Activated naive CD8-positive, alpha-beta T cell treated with anti-CD3 and anti-CD28 coated beads for 36 hours (primary cell): ENCODE results near the gene CEP135. TPM values are rescaled to one million over a fixed set of nuclear protein-coding genes. Genes with fewer than 3 reads are reported as not detected.
"Not testable (repeated sequence)": the region's sequence is repeated elsewhere in the genome, so short reads cannot be mapped to it uniquely, and the experiment has no call there.

Experiments used
- DNase-seq: peaks from one replicate; pipeline ENCODE4 v3.0.0; 2021
- H3K27ac Mint-ChIP-seq: one replicate; pipeline ENCODE4 v1.8.0; 2022; ENCODE audit warnings: mild to moderate bottlenecking, moderate library complexity, mixed read lengths
- H3K27me3 Mint-ChIP-seq: one replicate; pipeline ENCODE4 v1.8.0; 2022; ENCODE audit warnings: mild to moderate bottlenecking, mixed read lengths
- H3K36me3 Mint-ChIP-seq: one replicate; pipeline ENCODE4 v1.8.0; 2021; ENCODE audit warnings: mild to moderate bottlenecking, mixed read lengths
- H3K4me1 Mint-ChIP-seq: one replicate; pipeline ENCODE4 v1.8.0; 2021; ENCODE audit warnings: mixed read lengths
- H3K4me3 Mint-ChIP-seq: one replicate; pipeline ENCODE4 v1.8.0; 2022; ENCODE audit warnings: mild to moderate bottlenecking, moderate library complexity, mixed read lengths
- H3K9me3 Mint-ChIP-seq: one replicate; pipeline ENCODE4 v1.8.0; 2022; ENCODE audit warnings: mixed read lengths
- total RNA-seq, 2 experiments: library from RNA; stranded (reverse); gene quantifications; one replicate each; pipeline ENCODE4 v1.2.3, GENCODE V29; 2021

CEP135 gene
- total RNA-seq, 2 experiments from 2014 or later = 14.6 to 16.6 TPM

- DNase-seq = no peak
- H3K4me1 Mint-ChIP-seq = no peaks in the 10 kb centered on the region
- no peaks in the 10 kb centered on the region for H3K36me3 Mint-ChIP-seq
- H3K27ac Mint-ChIP-seq = no peak overlapping the region
- H3K27me3 Mint-ChIP-seq = no peaks in the 10 kb centered on the region
- no peak overlapping the region for H3K4me3 Mint-ChIP-seq
- H3K9me3 Mint-ChIP-seq = no peaks in the 10 kb centered on the region
Observed at GRCh38 chr4:55928846-55929245, 19.9 kb upstream of the CEP135 start.

GRCh38 chr4:55931043-55931442 is 17.7 kb upstream of the CEP135 start:
- Mint-ChIP-seq H3K4me3 (no peak overlapping the region), H3K27ac (no peak overlapping the region), H3K9me3 (peaks cover 9% of the 10 kb centered on the region), H3K36me3 (no peaks in the 10 kb centered on the region), H3K4me1 (no peaks in the 10 kb centered on the region), H3K27me3 (no peaks in the 10 kb centered on the region)
- DNase-seq = no peak

GRCh38 chr4:55931833-55932232 is 16.9 kb upstream of the CEP135 start:
- no peak overlapping the region for H3K4me3 Mint-ChIP-seq
- no peaks in the 10 kb centered on the region for H3K27me3 Mint-ChIP-seq
- peaks cover 16% of the 10 kb centered on the region for H3K9me3 Mint-ChIP-seq
- H3K27ac Mint-ChIP-seq = no peak overlapping the region
- H3K4me1 Mint-ChIP-seq = no peaks in the 10 kb centered on the region
- DNase-seq = no peak
- peaks cover 6% of the 10 kb centered on the region for H3K36me3 Mint-ChIP-seq

GRCh38 chr4:55932511-55932910 is 16.2 kb upstream of the CEP135 start:
- Mint-ChIP-seq H3K27me3 (no peaks in the 10 kb centered on the region), H3K9me3 (peaks cover 22% of the 10 kb centered on the region), H3K4me3 (no peak overlapping the region)

GRCh38 chr4:55933611-55934010 is 15.1 kb upstream of the CEP135 start:
- H3K27ac Mint-ChIP-seq = no peak overlapping the region
- H3K9me3 Mint-ChIP-seq = peaks cover 31% of the 10 kb centered on the region
- peaks cover 24% of the 10 kb centered on the region for H3K36me3 Mint-ChIP-seq
- DNase-seq = no peak
- H3K27me3 Mint-ChIP-seq = no peaks in the 10 kb centered on the region
- no peak overlapping the region for H3K4me3 Mint-ChIP-seq
- no peaks in the 10 kb centered on the region for H3K4me1 Mint-ChIP-seq

More at GRCh38 chr4:55932511-55932910, 16.2 kb upstream of the CEP135 start:
- H3K36me3 Mint-ChIP-seq = peaks cover 13% of the 10 kb centered on the region
- H3K27ac Mint-ChIP-seq = no peak overlapping the region
- no peaks in the 10 kb centered on the region for H3K4me1 Mint-ChIP-seq
- DNase-seq = no peak

- not testable (repeated sequence) for H3K27me3 Mint-ChIP-seq, H3K4me1 Mint-ChIP-seq, H3K27ac Mint-ChIP-seq, DNase-seq, H3K4me3 Mint-ChIP-seq
- Mint-ChIP-seq H3K36me3 (peaks cover 38% of the 10 kb centered on the region), H3K9me3 (peaks cover 43% of the 10 kb centered on the region)
Observed at GRCh38 chr4:55935907-55936306, 12.8 kb upstream of the CEP135 start.

- Mint-ChIP-seq H3K4me1 (no peaks in the 10 kb centered on the region), H3K4me3 (no peak overlapping the region), H3K9me3 (peaks cover 43% of the 10 kb centered on the region), H3K27ac (no peak overlapping the region), H3K36me3 (peaks cover 38% of the 10 kb centered on the region), H3K27me3 (no peaks in the 10 kb centered on the region)
- DNase-seq = no peak
Observed at GRCh38 chr4:55938481-55938880, 10.3 kb upstream of the CEP135 start.

- no peak for DNase-seq
- Mint-ChIP-seq H3K9me3 (peaks cover 39% of the 10 kb centered on the region), H3K27ac (no peak overlapping the region), H3K4me3 (no peak overlapping the region), H3K4me1 (no peaks in the 10 kb centered on the region), H3K27me3 (no peaks in the 10 kb centered on the region), H3K36me3 (peaks cover 38% of the 10 kb centered on the region)
Observed at GRCh38 chr4:55939421-55939820, 9.3 kb upstream of the CEP135 start.

GRCh38 chr4:55941881-55942396 is 6.8 kb upstream of the CEP135 start:
- Mint-ChIP-seq H3K4me1 (peaks cover 4% of the 10 kb centered on the region), H3K4me3 (no peak overlapping the region), H3K9me3 (peaks cover 30% of the 10 kb centered on the region), H3K27ac (no peak overlapping the region), H3K27me3 (no peaks in the 10 kb centered on the region), H3K36me3 (peaks cover 36% of the 10 kb centered on the region)
- DNase-seq = no peak

GRCh38 chr4:55947254-55947882 is 1.4 kb upstream of the CEP135 start:
- peak overlapping the region; percentile 82 for H3K4me3 Mint-ChIP-seq
- peaks cover 24% of the 10 kb centered on the region for H3K4me1 Mint-ChIP-seq
- H3K36me3 Mint-ChIP-seq = peaks cover 13% of the 10 kb centered on the region
- peak overlapping the region; percentile 96 for H3K27ac Mint-ChIP-seq
- peaks cover 5% of the 10 kb centered on the region for H3K9me3 Mint-ChIP-seq
- no peaks in the 10 kb centered on the region for H3K27me3 Mint-ChIP-seq
- DNase-seq = peak; percentile 10

- no peaks in the 10 kb centered on the region for H3K27me3 Mint-ChIP-seq
- peak overlapping the region; percentile 96 for H3K27ac Mint-ChIP-seq
- peaks cover 5% of the 10 kb centered on the region for H3K9me3 Mint-ChIP-seq
- DNase-seq = peak; percentile 41
- H3K4me3 Mint-ChIP-seq = peak overlapping the region; percentile 82
- H3K4me1 Mint-ChIP-seq = peaks cover 27% of the 10 kb centered on the region
- peaks cover 14% of the 10 kb centered on the region for H3K36me3 Mint-ChIP-seq
Observed at GRCh38 chr4:55947912-55948725, 626 bp upstream of the CEP135 start.

- Mint-ChIP-seq H3K4me3 (peak overlapping the region; percentile 82), H3K27me3 (no peaks in the 10 kb centered on the region)
Observed at GRCh38 chr4:55949482-55949802, 697 bp downstream of the CEP135 start.

GRCh38 chr4:55951191-55951922 is 2.6 kb downstream of the CEP135 start:
- Mint-ChIP-seq H3K9me3 (peaks cover 2% of the 10 kb centered on the region), H3K36me3 (peaks cover 16% of the 10 kb centered on the region), H3K4me1 (peaks cover 25% of the 10 kb centered on the region), H3K27me3 (no peaks in the 10 kb centered on the region), H3K27ac (no peak overlapping the region), H3K4me3 (peak overlapping the region; percentile 12)
- DNase-seq = no peak

More at GRCh38 chr4:55949482-55949802, 697 bp downstream of the CEP135 start:
- H3K36me3 Mint-ChIP-seq = peaks cover 15% of the 10 kb centered on the region
- peak overlapping the region; percentile 86 for H3K27ac Mint-ChIP-seq
- no peak for DNase-seq
- H3K9me3 Mint-ChIP-seq = peaks cover 5% of the 10 kb centered on the region
- H3K4me1 Mint-ChIP-seq = peaks cover 27% of the 10 kb centered on the region

GRCh38 chr4:55955710-55956109 is 7.0 kb downstream of the CEP135 start:
- no peak for DNase-seq
- no peaks in the 10 kb centered on the region for H3K27me3 Mint-ChIP-seq
- no peak overlapping the region for H3K27ac Mint-ChIP-seq
- peaks cover 7% of the 10 kb centered on the region for H3K4me1 Mint-ChIP-seq
- H3K4me3 Mint-ChIP-seq = no peak overlapping the region
- peaks cover 15% of the 10 kb centered on the region for H3K36me3 Mint-ChIP-seq
- no peaks in the 10 kb centered on the region for H3K9me3 Mint-ChIP-seq

- DNase-seq = no peak
- no peak overlapping the region for H3K27ac Mint-ChIP-seq
- H3K4me3 Mint-ChIP-seq = no peak overlapping the region
- no peaks in the 10 kb centered on the region for H3K9me3 Mint-ChIP-seq
- H3K27me3 Mint-ChIP-seq = no peaks in the 10 kb centered on the region
- peaks cover 19% of the 10 kb centered on the region for H3K36me3 Mint-ChIP-seq
- no peaks in the 10 kb centered on the region for H3K4me1 Mint-ChIP-seq
Observed at GRCh38 chr4:55959655-55960054, 10.9 kb downstream of the CEP135 start.
